Measurements from ENCODE around the gene FBRS.

The FBRS gene

DNA sequence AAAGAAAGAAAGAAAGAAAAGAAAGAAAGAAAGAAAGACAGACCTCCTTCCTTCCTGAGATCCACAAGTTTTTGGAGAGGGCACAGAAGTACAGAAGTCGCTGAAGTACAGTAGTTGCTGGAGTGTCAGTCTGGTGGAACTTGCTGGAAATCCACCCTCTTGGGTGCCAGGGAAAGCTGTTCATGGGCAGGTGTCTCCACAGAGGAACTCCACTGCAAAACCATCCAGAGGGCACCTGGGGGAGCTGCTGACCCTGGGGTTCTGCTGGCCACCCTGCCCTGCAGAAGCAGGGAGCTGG is 11.0 kb upstream of the FBRS start:
- Histone ChIP-seq H3K36me3 (replicated peaks; ENCODE audit: low read depth, low read length) (no peaks in the 10 kb centered on the region), H3K4me2 (ENCODE audit: low read length) (no peak overlapping the region), H3K27me3 (ENCODE audit: low read depth, low read length) (no peaks in the 10 kb centered on the region), H3K79me2 (ENCODE audit: low read length) (peaks cover 11% of the 10 kb centered on the region), H3K9me3 (ENCODE audit: insufficient read depth, low read length) (no peaks in the 10 kb centered on the region), H3K9ac (ENCODE audit: low read length) (no peak overlapping the region), H3K4me1 (ENCODE audit: low read length) (peaks cover 12% of the 10 kb centered on the region), H3K27ac (ENCODE audit: low read length) (no peak overlapping the region), H3K4me3 (ENCODE audit: low read length) (no peak overlapping the region), H2AFZ (ENCODE audit: low read depth, low read length) (no peak overlapping the region), H4K20me1 (ENCODE audit: insufficient read depth, low read length) (no peaks in the 10 kb centered on the region)
- no peak for TF ChIP-seq EZH2phosphoT487 (IDR thresholded peaks at IDR 0.05; ENCODE audit: low read depth)
- TF ChIP-seq, protein P1, sequence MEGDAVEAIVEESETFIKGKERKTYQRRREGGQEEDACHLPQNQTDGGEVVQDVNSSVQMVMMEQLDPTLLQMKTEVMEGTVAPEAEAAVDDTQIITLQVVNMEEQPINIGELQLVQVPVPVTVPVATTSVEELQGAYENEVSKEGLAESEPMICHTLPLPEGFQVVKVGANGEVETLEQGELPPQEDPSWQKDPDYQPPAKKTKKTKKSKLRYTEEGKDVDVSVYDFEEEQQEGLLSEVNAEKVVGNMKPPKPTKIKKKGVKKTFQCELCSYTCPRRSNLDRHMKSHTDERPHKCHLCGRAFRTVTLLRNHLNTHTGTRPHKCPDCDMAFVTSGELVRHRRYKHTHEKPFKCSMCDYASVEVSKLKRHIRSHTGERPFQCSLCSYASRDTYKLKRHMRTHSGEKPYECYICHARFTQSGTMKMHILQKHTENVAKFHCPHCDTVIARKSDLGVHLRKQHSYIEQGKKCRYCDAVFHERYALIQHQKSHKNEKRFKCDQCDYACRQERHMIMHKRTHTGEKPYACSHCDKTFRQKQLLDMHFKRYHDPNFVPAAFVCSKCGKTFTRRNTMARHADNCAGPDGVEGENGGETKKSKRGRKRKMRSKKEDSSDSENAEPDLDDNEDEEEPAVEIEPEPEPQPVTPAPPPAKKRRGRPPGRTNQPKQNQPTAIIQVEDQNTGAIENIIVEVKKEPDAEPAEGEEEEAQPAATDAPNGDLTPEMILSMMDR (IDR thresholded peaks at IDR 0.05; ENCODE audit: low read depth, low read length), result no peak

DNA sequence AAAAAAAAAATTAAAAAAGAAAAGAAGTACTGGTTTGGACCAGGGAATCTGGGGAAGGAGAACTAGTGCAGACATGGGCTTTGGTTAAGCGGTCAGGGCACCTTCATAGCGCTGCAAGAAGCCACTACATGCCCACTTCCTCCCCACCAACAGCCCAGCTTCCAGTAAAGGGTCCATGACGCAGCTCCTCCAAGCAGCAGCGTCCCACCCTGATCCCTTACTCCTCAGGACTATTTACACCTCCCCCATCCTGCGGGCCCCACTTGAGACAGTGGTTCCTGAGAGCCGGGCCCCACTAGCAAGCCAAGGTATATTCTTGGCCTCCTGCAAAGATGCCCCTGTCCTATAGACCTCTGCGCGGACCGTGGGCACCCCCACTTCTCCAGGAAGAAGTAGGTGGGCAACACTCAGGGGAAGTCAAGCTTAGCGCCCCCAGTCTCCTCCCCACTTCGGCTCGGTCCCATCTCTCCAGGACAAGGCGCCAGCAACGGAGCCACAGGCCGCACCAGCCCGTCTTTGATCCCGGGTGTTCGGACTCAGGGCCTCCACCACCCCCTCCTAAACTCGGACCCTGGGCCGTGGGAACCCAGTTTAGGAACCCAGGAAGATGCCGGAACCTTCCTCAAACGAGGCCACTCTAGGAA is 8.4 kb upstream of the FBRS start:
- Histone ChIP-seq H3K27me3 (ENCODE audit: low read depth, low read length) (no peaks in the 10 kb centered on the region), H3K4me2 (ENCODE audit: low read length) (peak overlapping the region; percentile 86), H3K27ac (ENCODE audit: low read length) (peak overlapping the region; percentile 78), H3K4me1 (ENCODE audit: low read length) (peaks cover 23% of the 10 kb centered on the region), H3K4me3 (ENCODE audit: low read length) (peak overlapping the region; percentile 96), H4K20me1 (ENCODE audit: insufficient read depth, low read length) (no peaks in the 10 kb centered on the region), H2AFZ (ENCODE audit: low read depth, low read length) (peak overlapping the region; percentile 58), H3K9me3 (ENCODE audit: insufficient read depth, low read length) (no peaks in the 10 kb centered on the region), H3K79me2 (ENCODE audit: low read length) (peaks cover 22% of the 10 kb centered on the region), H3K36me3 (replicated peaks; ENCODE audit: low read depth, low read length) (peaks cover 14% of the 10 kb centered on the region), H3K9ac (ENCODE audit: low read length) (peak overlapping the region; percentile 75)
- TF ChIP-seq EZH2phosphoT487 (IDR thresholded peaks at IDR 0.05; ENCODE audit: low read depth), result no peak
- TF ChIP-seq, protein P1 (IDR thresholded peaks at IDR 0.05; ENCODE audit: low read depth, low read length), result no peak

DNA sequence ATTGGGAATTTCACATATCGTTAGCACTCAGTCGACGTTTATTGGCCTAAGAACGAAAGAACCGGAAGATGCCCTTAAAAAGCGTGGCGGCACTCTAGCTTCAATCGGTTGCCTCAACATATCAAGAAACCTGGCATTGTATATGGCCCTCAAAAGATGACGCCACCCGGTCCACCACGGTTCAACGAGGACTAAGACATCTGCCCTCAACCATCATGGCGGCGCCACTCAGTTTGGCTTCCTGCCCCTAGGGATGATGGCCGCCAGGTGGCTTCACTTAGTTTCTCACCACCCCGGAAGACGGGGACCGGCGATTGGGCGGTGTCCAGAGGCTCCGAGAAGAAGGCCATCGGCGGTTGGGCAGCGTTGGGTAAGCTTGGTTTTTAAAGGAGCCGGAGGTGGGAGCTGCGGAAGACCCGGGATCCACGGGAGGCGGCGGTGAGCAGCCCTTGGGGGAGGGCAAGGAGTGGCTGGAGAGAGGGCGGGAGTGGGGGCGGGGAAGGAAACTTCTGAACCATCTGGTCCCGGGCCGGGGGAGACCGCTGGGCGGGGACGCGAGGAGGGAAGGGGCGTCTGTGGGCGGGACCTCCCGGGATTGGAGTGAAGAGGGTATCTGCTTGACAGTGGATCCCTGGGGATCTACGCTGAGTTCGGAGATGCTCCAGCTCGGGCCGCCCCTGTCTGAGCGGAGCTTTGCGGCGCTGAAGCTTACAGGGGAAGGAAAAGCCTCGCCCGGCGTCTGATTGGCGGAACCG is 7.7 kb upstream of the FBRS start, which contains the start of gene PRR14:
Gene PRR14, plus strand, starts transcription at position 592 of the 755 bp plus-strand sequence. CDS start 686 bp downstream, outside the sequence.
- Histone ChIP-seq H3K27ac (ENCODE audit: low read length) (peak within 1 kb of the TSS; percentile 91), H4K20me1 (ENCODE audit: insufficient read depth, low read length) (no peaks in the 10 kb centered on the region), H3K4me3 (ENCODE audit: low read length) (peak within 1 kb of the TSS; percentile 96), H3K4me1 (ENCODE audit: low read length) (peaks cover 23% of the 10 kb centered on the region), H3K9ac (ENCODE audit: low read length) (peak within 1 kb of the TSS; percentile 99), H2AFZ (ENCODE audit: low read depth, low read length) (peak within 1 kb of the TSS; percentile 58), H3K36me3 (replicated peaks; ENCODE audit: low read depth, low read length) (peaks cover 20% of the 10 kb centered on the region), H3K27me3 (ENCODE audit: low read depth, low read length) (no peaks in the 10 kb centered on the region), H3K4me2 (ENCODE audit: low read length) (peak within 1 kb of the TSS; percentile 95), H3K79me2 (ENCODE audit: low read length) (peaks cover 22% of the 10 kb centered on the region), H3K9me3 (ENCODE audit: insufficient read depth, low read length) (no peaks in the 10 kb centered on the region)
- TF ChIP-seq, protein P1 (IDR thresholded peaks at IDR 0.05; ENCODE audit: low read depth, low read length), result no peak
- no peak for TF ChIP-seq EZH2phosphoT487 (IDR thresholded peaks at IDR 0.05; ENCODE audit: low read depth)

Measured in OCI-LY3 (cell line).